AG20443 (cell line): ENCODE results near the gene LRFN2.

Source experiments
- DNase-seq: peaks from one replicate; pipeline ENCODE4 v3.0.0; 2012; ENCODE audit warnings: low spot score, mixed read lengths

The LRFN2 gene

GRCh38 chr6:40543776-40544175 lies 43.4 kb downstream of the LRFN2 start:
- no peak for DNase-seq

DNA sequence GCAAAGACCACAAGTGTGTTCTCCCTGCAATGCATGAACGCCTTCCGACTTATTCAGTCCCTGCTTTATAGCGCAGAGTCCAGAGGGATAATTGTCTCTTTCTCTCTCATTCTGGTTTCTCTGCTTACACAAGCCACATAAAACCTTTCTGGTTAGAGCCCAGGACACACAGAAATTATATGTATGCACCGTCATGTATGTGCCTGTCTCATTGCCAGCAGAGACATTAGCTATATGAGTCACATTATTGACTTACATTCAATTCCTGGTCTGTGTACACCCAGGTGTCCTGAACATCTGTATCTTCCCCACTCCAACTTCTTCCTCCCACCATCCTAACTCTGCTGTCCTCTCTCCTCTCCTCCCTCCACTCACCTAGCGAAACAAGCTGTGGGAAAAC lies 44.0 kb downstream of the LRFN2 start:
- DNase-seq, result no peak

- no peak for DNase-seq
Observed at GRCh38 chr6:40542175-40542764, 44.9 kb downstream of the LRFN2 start.

- no peak for DNase-seq
Observed at GRCh38 chr6:40541556-40542174, 45.5 kb downstream of the LRFN2 start.

DNA sequence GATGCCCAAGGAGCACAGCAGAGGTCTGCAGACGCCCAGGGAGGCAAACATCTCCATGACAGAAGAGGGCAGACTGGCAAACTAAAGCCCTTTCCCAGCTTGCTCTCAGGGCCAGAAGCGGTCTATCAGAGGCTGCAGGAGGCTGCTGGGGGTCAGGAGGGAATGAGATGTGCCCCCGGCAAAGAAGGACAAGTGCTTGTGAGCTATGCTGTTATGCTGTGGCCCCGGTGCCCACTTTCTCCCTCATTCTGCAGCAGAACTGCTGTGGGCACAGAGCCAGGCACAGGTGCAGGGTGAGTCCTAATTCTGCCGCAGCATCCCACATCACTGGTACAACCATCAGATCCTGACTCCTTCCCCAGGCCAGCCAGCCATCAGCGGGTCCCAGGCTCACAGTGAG lies 46.4 kb downstream of the LRFN2 start:
- DNase-seq, result no peak

DNA sequence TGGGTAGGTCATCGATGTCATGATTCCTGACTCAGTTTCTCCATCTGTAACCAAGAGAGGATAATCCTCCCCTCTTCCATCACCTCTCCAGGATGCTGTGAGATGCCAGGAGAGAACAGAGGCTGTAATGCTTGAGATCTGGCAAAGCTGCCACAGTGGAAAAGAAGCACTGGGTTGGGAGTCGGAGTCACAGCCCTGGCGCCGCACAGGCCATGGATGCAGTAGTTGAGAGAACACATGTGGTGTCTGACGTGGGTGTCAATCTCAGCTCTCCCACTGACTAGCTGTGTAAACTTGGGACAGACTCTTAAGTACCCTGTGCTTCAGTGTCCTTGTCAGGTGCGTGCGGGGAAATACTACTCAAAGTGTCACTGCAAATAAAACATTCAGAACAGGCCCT lies 47.3 kb downstream of the LRFN2 start:
- DNase-seq, result no peak

GRCh38 chr6:40538556-40538955 lies 48.6 kb downstream of the LRFN2 start:
- no peak for DNase-seq

GRCh38 chr6:40537446-40537845 lies 49.7 kb downstream of the LRFN2 start:
- no peak for DNase-seq

DNA sequence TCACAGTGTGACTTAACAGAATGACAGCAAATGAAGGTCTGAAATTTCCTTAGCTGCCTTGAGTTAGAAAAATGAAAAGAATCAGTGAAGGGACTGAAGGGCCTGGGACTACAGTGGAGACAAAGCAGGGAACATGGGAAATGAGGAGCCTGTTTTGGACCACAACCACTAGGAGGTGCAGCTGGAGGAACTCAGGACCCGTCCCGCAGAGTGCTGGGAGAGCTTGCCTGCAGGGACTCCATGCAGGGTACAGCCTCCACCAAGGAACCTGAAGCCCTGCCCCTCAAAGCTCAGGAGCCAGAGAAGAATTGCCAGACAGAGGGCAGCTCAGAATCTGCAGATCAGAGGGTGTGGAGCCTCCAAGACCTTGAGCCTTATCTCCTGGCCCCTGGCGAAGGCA lies 50.7 kb downstream of the LRFN2 start:
- DNase-seq, result peak; percentile 29

GRCh38 chr6:40535819-40536380 lies 51.3 kb downstream of the LRFN2 start:
- no peak for DNase-seq

DNA sequence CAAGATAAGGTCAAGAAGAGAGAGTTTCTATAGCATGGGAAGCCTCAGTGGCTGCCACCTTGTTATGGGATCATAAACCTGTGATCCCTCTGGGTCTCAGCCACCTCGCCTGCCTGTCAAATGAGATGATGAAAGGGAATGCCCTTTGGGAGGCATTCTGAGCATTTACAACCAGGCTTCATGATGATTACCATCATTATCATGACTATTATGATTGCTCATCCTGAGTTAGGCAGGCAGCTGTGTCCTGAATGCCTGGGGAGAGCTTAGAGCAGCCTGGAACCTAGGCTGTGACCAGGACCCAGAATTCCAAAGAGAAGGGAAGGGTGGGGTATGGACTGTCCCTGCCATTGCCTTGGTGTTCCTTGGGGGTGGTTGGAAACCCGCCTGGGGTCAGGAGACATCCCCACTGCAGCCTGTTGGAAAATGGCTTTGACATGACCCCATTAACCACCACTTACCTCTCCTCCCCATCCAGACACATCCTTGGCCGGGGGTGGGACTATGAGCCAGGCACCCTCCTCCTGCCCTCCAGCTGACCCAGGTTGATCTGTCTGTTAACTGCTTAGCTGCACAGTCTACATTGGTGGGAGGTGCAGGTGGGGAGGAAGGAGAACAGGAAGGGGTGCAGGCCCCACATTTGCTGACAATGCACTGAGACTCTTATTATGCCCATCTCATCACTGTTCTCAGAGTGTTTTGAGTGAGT lies 51.9 kb downstream of the LRFN2 start:
- DNase-seq, result no peak

DNA sequence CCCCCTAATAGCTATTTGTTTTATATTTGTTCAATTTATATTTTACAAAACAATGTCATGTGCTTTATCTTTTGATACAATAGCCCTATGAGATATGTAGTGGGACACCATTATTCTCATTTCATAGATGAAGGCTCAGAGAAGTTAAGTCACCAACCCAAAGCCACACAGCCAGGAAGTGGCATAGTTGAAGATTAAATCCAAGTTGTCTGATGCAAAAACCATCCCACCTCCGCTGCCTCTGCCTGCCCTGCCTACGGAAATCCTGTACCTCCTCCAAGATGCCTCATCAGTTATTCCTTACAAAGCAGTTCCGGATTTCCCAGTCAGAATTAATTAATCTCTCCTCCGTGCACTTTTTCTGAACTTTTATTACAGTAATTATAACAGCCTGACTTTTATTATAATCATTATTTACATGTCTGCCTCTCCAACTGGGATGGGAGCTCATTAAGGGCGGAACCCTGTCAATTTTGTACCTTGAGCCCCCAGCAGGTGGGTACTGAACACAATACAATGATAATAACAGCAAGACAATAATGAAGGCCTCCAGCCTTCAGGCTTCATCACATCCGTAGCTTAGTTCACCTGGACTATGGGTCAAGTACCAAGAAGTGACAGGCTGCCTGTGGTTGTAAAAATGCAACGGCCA lies 54.7 kb downstream of the LRFN2 start:
- DNase-seq, result no peak

DNA sequence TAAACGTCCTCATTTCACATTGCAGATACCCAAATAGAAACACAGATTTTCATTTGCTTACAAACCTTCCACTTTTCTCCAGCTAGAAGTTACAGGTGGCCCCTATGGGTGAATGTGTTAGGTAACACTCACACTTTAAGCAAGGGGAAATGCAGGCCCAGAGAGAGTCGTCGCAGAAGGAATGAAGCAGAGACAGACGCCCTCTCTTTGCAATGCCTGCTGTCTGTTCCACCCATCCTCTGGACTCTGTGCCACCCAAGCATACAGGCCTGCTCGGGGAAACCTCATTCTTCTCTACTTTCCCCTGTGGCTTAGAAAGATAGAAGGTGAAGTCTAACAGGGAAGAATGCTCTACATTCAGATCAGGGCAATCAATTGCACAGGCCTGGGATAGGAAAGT lies 57.2 kb downstream of the LRFN2 start:
- no peak for DNase-seq

DNA sequence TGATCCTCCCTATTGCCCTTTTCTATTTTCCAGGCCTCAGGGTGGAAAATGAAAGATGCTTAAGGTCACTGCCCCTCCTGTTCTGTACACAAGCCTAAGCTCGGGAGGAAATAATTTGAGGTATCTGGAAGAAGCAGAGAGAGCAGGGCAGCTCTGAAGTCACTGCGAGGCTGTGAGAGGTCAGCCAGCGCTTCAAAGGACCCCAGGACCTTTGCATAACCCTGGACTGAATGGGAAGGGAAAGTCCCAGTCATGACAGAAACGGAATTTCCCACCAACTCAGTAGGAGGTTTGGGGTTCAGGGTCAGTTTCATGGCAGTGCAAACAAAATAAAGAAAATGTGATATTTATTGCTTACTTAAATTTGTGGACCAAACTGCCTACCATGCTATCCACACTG lies 58.1 kb downstream of the LRFN2 start:
- no peak for DNase-seq

- no peak for DNase-seq
Observed at GRCh38 chr6:40528051-40528450, 59.1 kb downstream of the LRFN2 start.

DNA sequence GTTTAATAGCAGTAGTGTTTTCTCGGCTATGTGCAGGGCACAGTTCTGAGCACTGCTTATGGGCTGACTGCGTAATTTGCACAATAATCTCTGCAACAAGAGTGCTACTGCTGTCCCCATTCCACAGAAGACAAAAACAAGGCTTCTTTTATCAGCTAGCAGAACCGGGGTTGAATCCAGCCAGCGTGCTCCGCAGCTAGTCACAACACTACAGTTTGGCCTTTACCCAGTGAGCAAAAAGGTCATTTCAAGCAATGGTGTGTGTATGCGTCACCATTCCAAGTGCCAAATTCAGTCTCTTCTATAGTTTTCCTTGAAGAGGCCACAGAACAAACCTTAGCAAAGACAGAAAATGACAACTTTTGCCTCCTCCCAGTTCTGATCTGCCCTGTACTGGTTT lies 61.1 kb downstream of the LRFN2 start:
- DNase-seq, result no peak

DNA sequence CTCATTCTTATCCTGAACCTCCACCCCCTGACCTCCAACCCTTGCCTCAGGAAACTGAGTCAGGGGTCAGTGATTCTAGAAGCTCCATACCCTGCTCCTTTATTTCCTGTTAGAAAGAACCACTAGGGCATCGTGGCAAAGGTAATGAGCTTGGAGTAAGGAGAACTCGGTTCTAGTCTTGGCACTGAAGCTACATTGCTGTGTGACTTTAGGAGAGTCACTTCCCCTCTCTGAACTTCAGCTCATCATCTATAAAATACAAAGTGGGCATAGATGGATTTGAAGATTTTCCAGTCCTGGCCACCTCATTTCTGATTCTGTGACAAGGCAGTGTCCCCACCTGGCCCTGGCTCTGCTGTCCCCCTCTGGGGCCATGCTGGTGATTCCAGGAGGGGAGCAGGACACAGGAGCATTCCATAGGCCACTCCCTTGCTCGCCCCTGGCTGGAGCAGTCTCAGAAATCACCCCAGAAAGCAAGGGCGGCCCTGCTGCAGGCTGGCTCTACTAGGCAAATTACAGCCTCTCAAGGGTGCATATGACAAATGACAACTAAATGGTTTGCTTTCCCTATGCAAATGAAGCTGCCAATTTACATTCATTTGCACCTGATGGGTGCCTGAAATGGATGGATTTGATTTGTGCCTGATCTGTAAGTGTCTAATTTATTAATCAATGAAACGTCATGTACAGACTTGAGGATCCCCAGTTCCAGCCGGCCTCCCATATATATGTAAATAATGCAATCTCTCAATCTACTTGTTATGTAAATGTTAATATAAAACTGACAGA lies 62.2 kb downstream of the LRFN2 start:
- DNase-seq, result no peak

- no peak for DNase-seq
Observed at GRCh38 chr6:40523505-40524172, 63.5 kb downstream of the LRFN2 start.

DNA sequence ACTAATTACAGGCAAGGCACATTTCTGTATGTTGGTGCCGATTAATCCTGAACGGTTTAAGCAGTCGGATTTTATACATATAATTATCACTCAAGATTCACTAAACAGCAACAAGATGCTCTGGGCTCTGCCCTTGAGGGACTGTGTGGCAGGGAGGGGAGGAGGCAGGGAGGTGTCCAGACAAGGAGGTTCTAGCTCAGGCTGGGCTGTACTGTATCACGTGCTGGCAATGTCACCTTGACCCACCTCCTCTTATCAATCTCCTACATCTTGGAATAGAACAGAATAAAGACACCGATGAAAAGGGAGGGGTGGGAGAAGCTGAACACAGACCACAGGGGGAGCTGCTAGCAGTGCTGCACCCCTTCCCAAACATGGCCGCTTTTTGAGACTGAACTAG lies 65.7 kb downstream of the LRFN2 start:
- DNase-seq, result no peak

GRCh38 chr6:40520678-40521077 lies 66.5 kb downstream of the LRFN2 start:
- no peak for DNase-seq

DNA sequence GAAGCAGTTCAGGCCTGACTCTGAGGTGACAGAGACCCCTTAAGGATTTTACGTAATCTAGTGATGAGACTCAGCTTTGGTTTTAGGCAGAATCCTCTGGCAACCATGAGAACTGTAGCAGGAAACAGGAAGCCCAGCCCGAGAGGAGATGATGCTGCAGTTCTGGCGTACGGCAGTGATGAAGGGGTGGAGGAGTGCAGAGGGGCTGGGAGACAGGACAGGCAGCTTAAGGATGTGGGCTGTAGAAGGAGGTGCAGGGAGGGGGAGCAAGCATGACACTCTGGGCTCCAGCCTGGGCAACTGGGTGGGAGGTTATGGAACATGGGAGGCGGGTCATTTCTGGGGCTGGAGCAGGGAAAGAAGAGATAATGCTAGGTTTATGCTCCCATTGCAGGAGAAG lies 67.1 kb downstream of the LRFN2 start:
- DNase-seq, result no peak

- no peak for DNase-seq
Observed at GRCh38 chr6:40517654-40518053, 69.5 kb downstream of the LRFN2 start.
